Natural killer cell (primary cell): Measurements from ENCODE around the gene CUX1. TPM values are rescaled to one million over a fixed set of nuclear protein-coding genes. Genes with fewer than 3 reads are reported as not detected.

Experiments used
- ATAC-seq, 3 donors: fragments of 150-1000 bp in 2 of 3; fragments of 200-7000 bp in 1 of 3; cut with Tn5 transposase; 1 replicate in 1 of 3; 2 replicates in 2 of 3; pipeline ENCODE4 v1.10.0; 2021; ENCODE audit warnings: mild to moderate bottlenecking in 2 of 3, moderate library complexity in 2 of 3
- DNase-seq, 2 donors: peaks; one replicate each; pipeline versions ENCODE4 v3.0.0 to v3.0.0-alpha.2; 2013 to 2021; ENCODE audit warnings: mixed read lengths in 1 of 2
- H3K27ac ChIP-seq: one replicate; pipeline ENCODE4 v1.5.1; 2013; ENCODE audit warnings: mild to moderate bottlenecking, low read length
- H3K27me3 ChIP-seq: one replicate; pipeline ENCODE4 v1.6.1; 2013; ENCODE audit warnings: low read length; ENCODE audit not compliant: control insufficient read depth, insufficient read depth
- H3K36me3 ChIP-seq: one replicate; pipeline ENCODE4 v1.6.1; 2013; ENCODE audit warnings: low read length; ENCODE audit not compliant: control insufficient read depth, insufficient read depth
- H3K4me1 ChIP-seq: one replicate; pipeline ENCODE4 v1.6.1; 2013; ENCODE audit warnings: low read length; ENCODE audit not compliant: control insufficient read depth, insufficient read depth
- H3K4me3 ChIP-seq: one replicate; pipeline ENCODE4 v1.5.1; 2013; ENCODE audit warnings: low read length
- H3K9me3 ChIP-seq: one replicate; pipeline ENCODE4 v1.6.1; 2013; ENCODE audit warnings: low read length; ENCODE audit not compliant: control insufficient read depth, insufficient read depth
- H3K27ac Mint-ChIP-seq, 2 donors: one replicate each; pipeline ENCODE4 v1.8.0; 2022; ENCODE audit warnings: mild to moderate bottlenecking in 2 of 2, mixed read lengths in 2 of 2, moderate library complexity in 1 of 2
- H3K27me3 Mint-ChIP-seq, 2 donors: one replicate each; pipeline ENCODE4 v1.8.0; 2022; ENCODE audit warnings: low read depth in 2 of 2, mixed read lengths in 2 of 2
- H3K36me3 Mint-ChIP-seq: one replicate; pipeline ENCODE4 v1.8.0; 2022; ENCODE audit warnings: mixed read lengths
- H3K4me1 Mint-ChIP-seq, 2 donors: one replicate each; pipeline ENCODE4 v1.8.0; 2022; ENCODE audit warnings: mixed read lengths in 2 of 2
- H3K4me3 Mint-ChIP-seq: one replicate; pipeline ENCODE4 v1.8.0; 2022; ENCODE audit warnings: mild to moderate bottlenecking, moderate library complexity, mixed read lengths
- H3K9me3 Mint-ChIP-seq, 2 donors: one replicate each; pipeline ENCODE4 v1.8.0; 2022; ENCODE audit warnings: mixed read lengths in 2 of 2
- WGBS: methylation state at CpG from one replicate; pipeline ENCODE4 v1.1.7; 2013; ENCODE audit warnings: missing lambda C conversion rate; ENCODE audit not compliant: insufficient coverage; 5-methylcytosine and 5-hydroxymethylcytosine counted together
- intact Hi-C: fragments of 100-400 bp; cut with micrococcal nuclease; formaldehyde crosslinking; loops from one replicate; pipeline ENCODE4 v1.14.2; 2022
- total RNA-seq, 4 donors: library from RNA; stranded (reverse); fragments of 120-200 nt in 1 of 4; gene quantifications; one replicate each; pipeline versions ENCODE4 v1.2.3 to v1.2.4, GENCODE V29; 2013 to 2022
- TF ChIP-seq, protein P1 (sequence below): fragments of 200-600 bp; IDR thresholded peaks from one replicate; pipeline ENCODE4 v1.8.0; 2022; ENCODE audit warnings: antibody characterized with exemption

CUX1 gene
- total RNA-seq, 3 donors from 2014 or later (not counting 1 experiment from before 2014, with no cell fraction given), result 59.8 to 77.4 (median 73.6) TPM

DNA sequence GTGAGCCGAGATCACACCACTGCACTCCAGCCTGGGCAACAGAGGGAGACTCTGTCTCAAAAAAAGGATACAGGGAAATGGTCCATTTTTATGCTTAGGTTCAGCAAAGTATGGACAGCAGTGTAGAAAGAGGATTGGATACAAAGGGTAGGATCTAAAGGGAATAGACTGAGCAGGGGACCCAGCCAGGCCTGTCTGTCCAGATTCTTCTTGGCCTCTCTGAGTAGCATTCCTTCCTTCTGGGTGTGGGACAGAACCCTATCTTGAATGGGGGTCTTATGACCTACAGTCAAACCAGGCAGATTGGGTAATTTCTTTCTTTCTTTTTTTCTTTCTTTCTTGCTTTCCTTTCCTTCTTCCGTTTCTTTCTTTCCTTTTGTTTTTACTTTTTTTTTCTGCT, 494.9 kb downstream of the CUX1 start:
- Mint-ChIP-seq H3K4me1 (no peaks in the 10 kb centered on the region), H3K4me3 (no peak overlapping the region), H3K36me3 (no peaks in the 10 kb centered on the region), H3K9me3 (no peaks in the 10 kb centered on the region), H3K27me3 (no peaks in the 10 kb centered on the region), H3K27ac (no peak overlapping the region)
- TF ChIP-seq, protein P1, sequence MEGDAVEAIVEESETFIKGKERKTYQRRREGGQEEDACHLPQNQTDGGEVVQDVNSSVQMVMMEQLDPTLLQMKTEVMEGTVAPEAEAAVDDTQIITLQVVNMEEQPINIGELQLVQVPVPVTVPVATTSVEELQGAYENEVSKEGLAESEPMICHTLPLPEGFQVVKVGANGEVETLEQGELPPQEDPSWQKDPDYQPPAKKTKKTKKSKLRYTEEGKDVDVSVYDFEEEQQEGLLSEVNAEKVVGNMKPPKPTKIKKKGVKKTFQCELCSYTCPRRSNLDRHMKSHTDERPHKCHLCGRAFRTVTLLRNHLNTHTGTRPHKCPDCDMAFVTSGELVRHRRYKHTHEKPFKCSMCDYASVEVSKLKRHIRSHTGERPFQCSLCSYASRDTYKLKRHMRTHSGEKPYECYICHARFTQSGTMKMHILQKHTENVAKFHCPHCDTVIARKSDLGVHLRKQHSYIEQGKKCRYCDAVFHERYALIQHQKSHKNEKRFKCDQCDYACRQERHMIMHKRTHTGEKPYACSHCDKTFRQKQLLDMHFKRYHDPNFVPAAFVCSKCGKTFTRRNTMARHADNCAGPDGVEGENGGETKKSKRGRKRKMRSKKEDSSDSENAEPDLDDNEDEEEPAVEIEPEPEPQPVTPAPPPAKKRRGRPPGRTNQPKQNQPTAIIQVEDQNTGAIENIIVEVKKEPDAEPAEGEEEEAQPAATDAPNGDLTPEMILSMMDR, result no peak
- peaks cover 9% of the 10 kb centered on the region for H3K4me1 ChIP-seq
- DNase-seq (no peak), ATAC-seq (no peak)
- H3K4me3 ChIP-seq, result no peak overlapping the region
- peaks cover 1% of the 10 kb centered on the region for H3K36me3 ChIP-seq
- intact Hi-C loops, result no loop called here
- no peak overlapping the region for H3K27ac ChIP-seq
- 80% methylated on average over 2 of the region's 2 CpGs for WGBS
- no peaks in the 10 kb centered on the region for H3K27me3 ChIP-seq
- H3K9me3 ChIP-seq, result no peaks in the 10 kb centered on the region

DNA sequence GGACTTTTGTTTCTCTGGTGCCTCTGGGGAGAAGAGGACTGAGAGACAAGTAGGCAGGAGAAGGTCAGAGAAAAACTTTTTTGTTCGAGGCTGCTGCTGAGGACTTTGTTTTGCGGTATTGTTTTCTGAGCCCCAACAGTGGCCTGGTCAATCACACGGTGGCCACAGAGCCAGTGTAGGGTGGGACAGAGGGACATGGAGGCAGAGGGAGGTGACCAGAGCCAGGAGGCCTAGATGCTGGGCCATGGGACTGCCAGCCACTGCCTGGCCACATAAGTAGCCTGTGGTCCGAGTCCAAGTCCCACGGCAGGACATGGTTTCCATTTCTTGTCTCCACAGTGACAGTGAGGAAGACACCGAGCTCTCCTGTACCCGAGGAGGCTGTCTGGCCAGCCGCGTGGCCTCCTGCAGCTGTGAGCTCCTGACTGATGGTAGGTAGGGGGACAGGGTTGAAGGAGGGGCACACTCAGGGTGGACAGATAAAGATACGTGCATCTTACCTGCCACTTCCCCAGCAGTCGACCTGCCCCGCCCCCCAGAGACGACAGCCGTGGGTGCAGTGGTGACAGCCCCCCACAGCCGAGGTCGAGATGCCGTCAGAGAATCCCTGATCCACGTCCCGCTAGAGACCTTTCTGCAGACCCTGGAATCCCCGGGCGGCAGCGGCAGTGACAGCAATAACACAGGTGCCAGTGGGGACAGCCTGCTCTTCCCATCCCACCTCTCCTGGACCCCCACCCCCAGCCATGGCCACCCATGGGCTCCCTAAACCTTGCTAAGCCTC, 496.8 kb downstream of the CUX1 start:
- H3K27ac ChIP-seq, result no peak overlapping the region
- Mint-ChIP-seq H3K36me3 (no peaks in the 10 kb centered on the region), H3K27ac (no peak overlapping the region), H3K9me3 (no peaks in the 10 kb centered on the region), H3K27me3 (no peaks in the 10 kb centered on the region), H3K4me3 (no peak overlapping the region), H3K4me1 (no peaks in the 10 kb centered on the region)
- 93% methylated on average over 22 of the region's 22 CpGs for WGBS
- ATAC-seq (no peak), DNase-seq (no peak)
- no peaks in the 10 kb centered on the region for H3K4me1 ChIP-seq
- H3K9me3 ChIP-seq, result no peaks in the 10 kb centered on the region
- H3K36me3 ChIP-seq, result no peaks in the 10 kb centered on the region
- no peak overlapping the region for H3K4me3 ChIP-seq
- no peaks in the 10 kb centered on the region for H3K27me3 ChIP-seq
- intact Hi-C loops, result no loop called here
- TF ChIP-seq, protein P1, result no peak

DNA sequence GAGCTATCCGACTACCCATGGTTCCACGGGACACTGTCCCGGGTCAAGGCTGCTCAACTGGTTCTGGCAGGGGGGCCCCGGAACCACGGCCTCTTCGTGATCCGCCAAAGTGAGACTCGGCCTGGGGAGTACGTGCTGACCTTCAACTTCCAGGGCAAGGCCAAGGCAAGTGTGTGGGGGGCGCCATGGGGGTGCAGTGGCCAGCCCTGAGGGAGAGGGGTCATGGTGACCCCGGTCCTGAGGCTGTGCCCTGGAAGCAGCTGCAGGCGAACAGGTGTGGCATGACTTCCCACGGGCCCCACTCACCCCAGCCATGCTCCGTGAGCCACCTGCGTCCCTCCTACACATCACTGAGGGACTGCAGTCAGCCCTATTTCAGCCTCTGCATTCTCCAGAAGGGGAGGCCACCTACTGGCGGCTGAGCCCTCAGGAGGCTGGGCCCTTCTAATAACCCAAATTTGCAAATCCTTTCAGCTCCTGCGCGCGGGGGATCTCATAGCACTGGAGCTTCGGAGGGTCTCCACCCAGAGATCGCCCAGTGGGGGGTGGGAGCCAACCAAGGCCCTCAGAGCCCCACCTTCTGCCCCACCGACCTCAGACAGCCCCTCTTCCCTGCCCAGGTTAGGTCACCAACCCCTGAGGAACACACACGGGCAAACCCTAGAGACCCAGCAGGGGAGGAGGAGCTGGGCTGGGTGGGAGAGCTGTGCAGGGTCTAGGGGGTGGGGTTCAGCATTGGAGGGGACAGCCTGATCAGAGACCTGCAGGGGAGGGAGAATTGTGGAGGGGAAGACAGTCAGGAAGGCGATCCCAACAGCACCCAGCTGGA, 500.0 kb downstream of the CUX1 start:
- H3K27me3 Mint-ChIP-seq, result peaks cover 0 to 5% of the 10 kb centered on the region in 2 donors
- no peak for ATAC-seq
- intact Hi-C loops, result no loop called here

More for the DNA sequence above, 500.0 kb downstream of the CUX1 start:
- Mint-ChIP-seq H3K27ac (no peak overlapping the region), H3K4me3 (no peak overlapping the region), H3K9me3 (no peaks in the 10 kb centered on the region), H3K4me1 (no peaks in the 10 kb centered on the region), H3K36me3 (no peaks in the 10 kb centered on the region)
- Histone ChIP-seq H3K36me3 (no peaks in the 10 kb centered on the region), H3K9me3 (no peaks in the 10 kb centered on the region), H3K27ac (no peak overlapping the region), H3K27me3 (no peaks in the 10 kb centered on the region), H3K4me3 (no peak overlapping the region), H3K4me1 (no peaks in the 10 kb centered on the region)
- TF ChIP-seq, protein P1, result no peak
- WGBS, result 91% methylated on average over 24 of the region's 24 CpGs
- no peak for DNase-seq
